HEK293T (cell line): ENCODE data around the gene NHSL2.

Source experiments
- BHLHE40 ChIP-seq: fragments of 450-650 bp; IDR thresholded peaks from 2 replicates; pipeline ENCODE4 v1.6.1; 2016; ENCODE audit warnings: mild to moderate bottlenecking, moderate library complexity, borderline replicate concordance
- ELF4 ChIP-seq: fragments of 450-650 bp; IDR thresholded peaks from 2 replicates; pipeline ENCODE4 v1.6.1; 2017; ENCODE audit warnings: antibody characterized with exemption
- FOXK2 ChIP-seq: fragments of 450-650 bp; IDR thresholded peaks from 2 replicates; pipeline ENCODE4 v1.6.1; 2016; ENCODE audit warnings: mild to moderate bottlenecking
- FOXM1 ChIP-seq: fragments of 450-650 bp; IDR thresholded peaks from 2 replicates; pipeline ENCODE4 v1.6.1; 2017; ENCODE audit warnings: mild to moderate bottlenecking, borderline replicate concordance
- HDGF ChIP-seq: fragments of 450-650 bp; IDR thresholded peaks from 2 replicates; pipeline ENCODE4 v1.6.1; 2017; ENCODE audit warnings: antibody characterized with exemption, borderline replicate concordance
- SP1 ChIP-seq: fragments of 450-650 bp; IDR thresholded peaks from 2 replicates; pipeline ENCODE4 v1.6.1; 2017
- SUZ12 ChIP-seq: fragments of 450-650 bp; IDR thresholded peaks from 2 replicates; pipeline ENCODE4 v1.6.1; 2016; ENCODE audit warnings: mild to moderate bottlenecking
- TARDBP ChIP-seq: fragments of 450-650 bp; IDR thresholded peaks from 2 replicates; pipeline ENCODE4 v1.6.1; 2016
- TF ChIP-seq, protein P1 (sequence below): fragments of 450-650 bp; IDR thresholded peaks from 2 replicates; pipeline ENCODE4 v1.6.1; 2016

DNA sequence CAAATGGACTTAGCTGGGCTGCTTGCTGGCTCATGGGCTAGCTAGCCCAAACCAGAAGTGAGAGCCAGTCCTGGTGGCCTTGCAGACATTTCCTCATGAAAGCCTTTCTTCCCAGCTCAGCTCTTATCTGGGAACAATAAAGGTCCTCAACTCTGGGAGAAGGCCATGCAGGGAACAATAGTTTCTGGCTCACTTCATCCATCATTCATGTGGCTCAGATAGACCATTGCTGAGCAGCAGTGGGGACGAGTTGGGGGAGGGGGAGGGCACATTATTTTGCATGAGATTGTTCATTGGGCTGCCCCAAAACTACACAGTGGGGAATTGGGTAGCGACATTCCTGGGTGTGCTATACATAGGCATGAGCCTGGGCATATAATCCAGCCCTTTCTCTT lies 47.6 kb downstream of the NHSL2 start:
- no peak for TF ChIP-seq FOXK2
- TF ChIP-seq TARDBP = no peak
- TF ChIP-seq, protein P1, sequence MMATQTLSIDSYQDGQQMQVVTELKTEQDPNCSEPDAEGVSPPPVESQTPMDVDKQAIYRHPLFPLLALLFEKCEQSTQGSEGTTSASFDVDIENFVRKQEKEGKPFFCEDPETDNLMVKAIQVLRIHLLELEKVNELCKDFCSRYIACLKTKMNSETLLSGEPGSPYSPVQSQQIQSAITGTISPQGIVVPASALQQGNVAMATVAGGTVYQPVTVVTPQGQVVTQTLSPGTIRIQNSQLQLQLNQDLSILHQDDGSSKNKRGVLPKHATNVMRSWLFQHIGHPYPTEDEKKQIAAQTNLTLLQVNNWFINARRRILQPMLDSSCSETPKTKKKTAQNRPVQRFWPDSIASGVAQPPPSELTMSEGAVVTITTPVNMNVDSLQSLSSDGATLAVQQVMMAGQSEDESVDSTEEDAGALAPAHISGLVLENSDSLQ = no peak
- TF ChIP-seq FOXM1 = no peak
- TF ChIP-seq HDGF = no peak
- TF ChIP-seq ELF4 = no peak
- no peak for TF ChIP-seq BHLHE40
- TF ChIP-seq SP1 = no peak
- TF ChIP-seq SUZ12 = no peak
